GM12872 (cell line): ENCODE results near the gene HGS.

ENCODE experiments used
- TF ChIP-seq, protein P1 (sequence below): IDR thresholded peaks from 3 replicates; pipeline ENCODE4 v1.5.1; 2011; ENCODE audit warnings: low read depth, mild to moderate bottlenecking, low read length, moderate library complexity; ENCODE audit not compliant: insufficient read depth

The HGS gene

DNA sequence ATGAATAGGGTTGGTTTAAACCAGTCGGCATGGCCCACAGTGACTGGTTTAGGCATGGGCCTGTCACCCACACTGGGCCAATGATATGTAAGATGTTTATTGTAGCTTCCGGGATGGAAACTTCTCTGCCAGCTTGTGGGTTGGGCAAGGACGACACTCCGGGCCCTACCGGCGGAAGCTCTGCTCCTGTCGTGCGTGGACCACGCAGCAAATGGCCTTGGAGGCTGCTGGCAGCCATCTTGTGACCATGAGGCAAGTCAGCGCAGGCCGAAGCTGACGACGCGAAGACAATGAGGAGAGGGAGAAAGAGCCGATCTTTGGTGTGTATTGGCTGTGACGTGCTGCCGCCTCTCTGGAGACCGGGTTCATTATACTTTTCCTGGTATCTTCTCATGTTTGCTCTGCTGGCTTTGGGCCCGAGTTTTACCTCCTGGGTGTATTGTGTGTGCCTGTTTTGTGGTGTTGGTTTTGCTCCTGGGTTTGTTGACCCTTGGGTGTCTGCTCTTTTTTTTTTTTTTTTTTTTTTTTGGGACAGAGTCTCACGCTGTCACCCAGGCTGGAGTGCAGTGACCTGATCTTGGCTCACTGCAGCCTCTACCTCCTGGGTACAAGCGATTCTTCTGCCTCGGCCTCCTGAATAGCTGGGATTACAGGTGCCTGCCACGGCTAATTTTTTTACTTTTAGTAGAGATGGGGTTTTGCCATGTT is 43.7 kb downstream of the HGS start:
- TF ChIP-seq, protein P1, sequence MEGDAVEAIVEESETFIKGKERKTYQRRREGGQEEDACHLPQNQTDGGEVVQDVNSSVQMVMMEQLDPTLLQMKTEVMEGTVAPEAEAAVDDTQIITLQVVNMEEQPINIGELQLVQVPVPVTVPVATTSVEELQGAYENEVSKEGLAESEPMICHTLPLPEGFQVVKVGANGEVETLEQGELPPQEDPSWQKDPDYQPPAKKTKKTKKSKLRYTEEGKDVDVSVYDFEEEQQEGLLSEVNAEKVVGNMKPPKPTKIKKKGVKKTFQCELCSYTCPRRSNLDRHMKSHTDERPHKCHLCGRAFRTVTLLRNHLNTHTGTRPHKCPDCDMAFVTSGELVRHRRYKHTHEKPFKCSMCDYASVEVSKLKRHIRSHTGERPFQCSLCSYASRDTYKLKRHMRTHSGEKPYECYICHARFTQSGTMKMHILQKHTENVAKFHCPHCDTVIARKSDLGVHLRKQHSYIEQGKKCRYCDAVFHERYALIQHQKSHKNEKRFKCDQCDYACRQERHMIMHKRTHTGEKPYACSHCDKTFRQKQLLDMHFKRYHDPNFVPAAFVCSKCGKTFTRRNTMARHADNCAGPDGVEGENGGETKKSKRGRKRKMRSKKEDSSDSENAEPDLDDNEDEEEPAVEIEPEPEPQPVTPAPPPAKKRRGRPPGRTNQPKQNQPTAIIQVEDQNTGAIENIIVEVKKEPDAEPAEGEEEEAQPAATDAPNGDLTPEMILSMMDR: no peak

- TF ChIP-seq, protein P1: peak; percentile 94
Observed at GRCh38 chr17:81733507-81734404, 49.9 kb downstream of the HGS start.

GRCh38 chr17:81734405-81735263 is 50.8 kb downstream of the HGS start:
- TF ChIP-seq, protein P1: no peak

GRCh38 chr17:81735264-81736102 is 51.7 kb downstream of the HGS start:
- TF ChIP-seq, protein P1: no peak

- TF ChIP-seq, protein P1: no peak
Observed at GRCh38 chr17:81737947-81738800, 54.4 kb downstream of the HGS start.

- TF ChIP-seq, protein P1: no peak
Observed at GRCh38 chr17:81738801-81739393, 55.1 kb downstream of the HGS start.
